Inferior parietal cortex (tissue), 1 donor: ENCODE data around the gene TMEM101.
"Not testable (repeated sequence)": the region's sequence is repeated elsewhere in the genome, so short reads cannot be mapped to it uniquely, and the experiment has no call there.

Experiments used
- DNase-seq: peaks from one replicate; pipeline ENCODE4 v3.0.0-alpha.2; 2016; ENCODE audit errors: extremely low spot score

Gene TMEM101

DNA sequence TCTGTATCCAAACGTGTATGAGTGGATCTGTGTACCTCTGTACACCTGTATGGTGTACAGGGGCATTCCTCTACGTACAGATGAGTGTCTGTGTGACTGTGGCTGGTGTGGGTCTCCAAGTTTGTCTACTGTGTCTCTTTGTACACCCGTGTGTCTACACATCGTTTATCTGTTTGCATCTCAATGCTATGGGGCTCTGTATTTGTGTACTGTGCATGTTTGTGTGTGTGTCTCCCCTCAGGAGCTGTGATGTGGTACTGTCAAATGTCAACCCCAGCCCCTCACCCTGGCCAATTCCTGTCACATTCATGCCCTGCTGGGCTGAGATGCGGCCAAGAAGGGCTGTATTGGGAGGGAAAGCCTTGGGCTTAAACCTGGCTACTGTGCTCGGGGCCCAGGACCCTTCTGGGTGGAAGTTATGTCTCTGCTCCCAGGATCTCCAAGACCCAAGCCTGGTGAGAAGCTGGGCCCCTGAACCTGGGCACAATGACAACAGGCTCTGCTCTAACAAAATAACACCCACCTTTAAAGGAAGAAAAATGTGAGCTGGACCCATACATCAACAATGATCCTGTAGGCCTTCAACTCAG is 13.8 kb downstream of the TMEM101 start:
- no peak for DNase-seq

DNA sequence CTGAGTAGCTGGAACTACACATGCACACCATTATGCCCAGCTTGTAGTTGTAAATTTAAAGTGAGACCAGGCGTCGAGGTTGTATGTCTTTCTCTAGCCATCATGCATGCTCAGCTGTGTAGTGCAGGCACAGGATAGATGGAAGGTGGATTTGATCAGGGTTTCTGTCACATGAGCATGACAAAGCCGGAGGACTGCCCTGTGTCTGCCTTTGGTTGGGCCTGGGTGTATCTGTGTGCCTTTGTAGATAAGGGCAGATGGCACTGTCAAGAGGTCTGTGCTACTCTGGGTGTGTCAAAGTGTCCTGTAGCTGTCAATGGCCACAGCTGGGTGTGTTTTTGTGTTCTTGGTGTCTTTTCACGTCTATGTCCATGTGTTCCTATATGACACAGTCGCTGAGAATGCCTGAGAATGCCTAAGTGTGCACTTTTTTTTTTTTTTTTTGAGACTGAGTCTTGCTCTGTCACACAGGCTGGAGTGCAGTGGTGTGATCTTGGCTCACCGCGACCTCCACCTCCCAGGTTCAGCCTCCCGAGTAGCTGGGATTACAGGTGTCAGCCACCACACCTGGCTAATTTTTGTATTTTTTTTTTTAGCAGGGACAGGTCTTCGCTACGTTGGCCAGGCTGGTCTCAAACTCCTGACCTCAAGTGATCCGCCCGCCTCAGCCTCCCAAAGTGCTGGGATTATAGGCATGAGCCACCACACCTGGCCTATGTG is 14.5 kb downstream of the TMEM101 start:
- DNase-seq = no peak

DNA sequence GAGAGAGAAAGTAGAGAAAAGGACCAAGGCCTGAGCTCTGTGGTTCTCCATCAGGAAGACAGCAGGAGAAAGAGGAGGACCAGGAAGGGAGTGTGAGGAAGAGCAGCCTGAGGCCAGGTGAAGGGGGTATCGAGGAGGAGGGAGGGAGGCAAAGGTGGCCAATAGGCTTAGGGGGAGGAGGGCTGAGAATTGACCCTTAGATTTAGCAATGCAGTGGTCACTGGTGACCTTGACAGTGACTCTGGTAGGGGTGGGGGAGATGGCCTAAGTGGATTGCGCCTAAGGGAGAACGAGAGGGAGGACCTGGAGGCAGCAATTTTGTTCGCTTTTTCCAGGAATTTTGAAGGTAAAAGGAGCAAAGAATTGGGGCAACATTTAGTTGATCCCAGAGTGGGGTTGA is 15.7 kb downstream of the TMEM101 start:
- DNase-seq = no peak

DNA sequence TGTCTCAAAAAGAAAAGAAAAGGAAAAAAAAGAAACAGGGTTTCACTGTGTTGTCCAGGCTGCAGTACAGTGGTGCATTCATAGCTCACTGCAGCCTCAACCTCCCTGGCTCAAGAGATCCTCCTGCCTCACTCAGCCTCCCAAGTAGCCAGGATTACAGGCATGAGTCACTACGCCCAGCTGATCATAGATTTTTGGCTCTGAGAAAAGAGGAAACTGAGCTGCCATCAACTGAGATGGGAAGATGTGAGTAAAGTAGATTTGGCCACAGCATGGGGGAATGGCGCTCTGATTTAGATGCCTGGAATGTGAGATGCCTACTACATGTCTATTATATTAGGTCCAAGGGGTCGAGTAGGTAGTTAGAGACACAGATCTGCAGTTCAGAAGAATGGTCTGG is 16.2 kb downstream of the TMEM101 start:
- DNase-seq = no peak

DNA sequence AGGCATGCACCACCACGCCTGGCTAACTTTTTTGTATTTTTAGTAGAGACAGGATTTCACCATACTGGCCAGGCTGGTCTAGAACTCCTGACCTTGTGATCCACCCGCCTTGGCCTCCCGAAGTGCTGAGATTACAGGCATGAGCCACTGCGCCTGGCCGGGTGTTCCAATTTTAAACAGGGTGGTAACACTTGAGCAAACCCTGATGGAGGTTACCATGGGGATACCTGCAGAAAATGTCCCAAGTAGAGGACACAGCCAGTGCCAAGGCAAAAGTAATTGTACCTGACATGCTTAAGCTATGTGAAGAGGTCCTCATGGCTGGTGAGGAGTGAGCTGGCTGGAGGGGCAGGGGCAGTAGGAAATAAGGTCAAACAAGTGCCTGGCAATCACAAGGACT is 17.6 kb downstream of the TMEM101 start:
- not testable (repeated sequence) for DNase-seq

DNA sequence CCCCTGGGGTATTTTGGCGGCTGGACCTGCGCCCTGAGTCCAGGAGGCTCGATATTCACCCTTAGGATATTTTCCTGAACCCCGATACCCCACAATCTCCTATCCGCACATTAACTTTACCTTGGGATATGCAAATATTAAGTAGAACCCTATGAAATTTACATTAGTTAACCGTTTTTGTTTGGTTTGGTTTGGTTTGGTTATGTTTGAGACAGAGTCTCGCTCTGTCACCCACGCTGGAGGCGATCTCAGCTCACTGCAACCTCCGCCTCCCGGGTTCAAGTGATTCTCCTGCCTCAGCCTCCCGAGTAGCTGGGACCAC is 19.7 kb downstream of the TMEM101 start:
- no peak for DNase-seq

DNA sequence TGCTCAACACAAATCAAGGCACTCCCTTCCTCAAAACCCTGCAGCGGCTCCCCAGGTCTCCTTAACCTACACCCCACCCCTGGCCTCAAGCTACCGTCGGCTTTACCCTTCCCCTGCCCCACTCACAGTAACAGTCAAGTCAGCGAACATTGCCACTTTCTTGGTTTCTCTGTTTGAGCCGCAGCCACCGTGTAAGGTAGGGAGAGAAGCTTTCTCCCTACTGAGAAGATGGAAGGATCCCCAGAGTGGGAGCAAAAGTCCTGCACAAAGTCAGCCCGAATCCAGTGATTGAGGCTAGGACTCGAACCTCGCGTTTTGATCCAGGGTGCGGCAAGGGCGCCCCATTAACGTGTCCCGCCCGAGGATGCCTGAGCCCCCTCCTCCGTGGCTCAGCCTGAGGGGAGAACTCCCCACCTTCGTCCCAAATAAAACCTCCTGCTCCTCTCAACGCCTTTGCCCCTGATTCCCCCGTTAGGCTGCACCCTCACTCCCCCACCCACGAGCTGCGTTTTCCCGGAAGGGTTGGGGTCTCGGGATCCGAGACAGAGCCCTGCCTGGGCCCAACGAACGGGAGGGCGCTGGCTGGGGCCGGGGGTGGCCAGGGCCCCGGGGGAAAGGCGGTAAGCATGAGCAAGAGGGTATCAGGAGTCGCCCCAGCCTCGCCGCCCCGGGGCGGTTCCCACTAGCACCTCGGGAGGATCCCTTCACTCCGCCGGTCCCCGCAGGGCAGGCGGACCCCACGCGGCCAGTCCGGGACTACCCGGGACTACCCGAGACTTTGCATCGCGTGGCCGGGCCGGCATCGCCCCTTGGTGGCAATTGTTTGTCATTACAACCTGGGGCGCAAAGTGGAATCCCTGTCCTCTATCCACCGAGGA is 20.3 kb downstream of the TMEM101 start:
- peak; percentile 74 for DNase-seq

DNA sequence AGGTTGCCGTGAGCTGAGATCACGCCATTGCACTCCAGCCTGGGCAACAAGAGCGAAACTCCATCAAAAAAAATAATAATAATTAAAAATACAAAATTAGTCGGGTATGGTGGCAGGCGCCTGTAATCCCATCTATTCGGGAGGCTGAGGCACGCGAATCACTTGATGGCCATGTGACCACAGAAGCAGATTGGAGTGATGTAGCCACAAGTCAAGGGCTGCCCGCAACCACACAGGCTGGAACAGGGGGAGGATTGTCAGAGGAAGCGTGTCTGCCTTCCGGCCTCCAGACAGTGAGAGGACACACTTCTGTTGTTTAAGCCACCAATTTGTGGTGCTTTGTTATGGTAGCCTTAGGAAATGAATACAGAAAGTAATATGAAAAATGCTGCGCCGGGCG is 22.1 kb downstream of the TMEM101 start:
- DNase-seq = no peak

DNA sequence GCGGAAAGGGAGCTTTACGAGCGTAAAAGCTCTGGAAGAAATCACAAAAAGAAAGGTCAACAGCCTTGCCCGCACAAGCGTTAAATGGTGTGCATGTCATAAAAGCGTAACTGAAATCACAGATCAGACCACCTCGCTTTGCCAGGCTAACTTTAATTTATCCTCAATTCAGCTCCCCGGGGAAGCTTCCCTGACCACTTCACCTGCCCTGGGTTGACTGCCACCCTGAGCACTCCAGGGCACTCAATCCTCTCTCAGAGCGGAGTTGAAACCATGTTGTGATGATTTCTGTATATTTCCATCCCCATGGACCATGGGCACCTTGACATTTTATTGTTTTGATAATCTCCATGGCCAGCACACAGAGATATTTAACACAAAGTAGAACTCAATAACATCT is 26.5 kb downstream of the TMEM101 start:
- DNase-seq = no peak

DNA sequence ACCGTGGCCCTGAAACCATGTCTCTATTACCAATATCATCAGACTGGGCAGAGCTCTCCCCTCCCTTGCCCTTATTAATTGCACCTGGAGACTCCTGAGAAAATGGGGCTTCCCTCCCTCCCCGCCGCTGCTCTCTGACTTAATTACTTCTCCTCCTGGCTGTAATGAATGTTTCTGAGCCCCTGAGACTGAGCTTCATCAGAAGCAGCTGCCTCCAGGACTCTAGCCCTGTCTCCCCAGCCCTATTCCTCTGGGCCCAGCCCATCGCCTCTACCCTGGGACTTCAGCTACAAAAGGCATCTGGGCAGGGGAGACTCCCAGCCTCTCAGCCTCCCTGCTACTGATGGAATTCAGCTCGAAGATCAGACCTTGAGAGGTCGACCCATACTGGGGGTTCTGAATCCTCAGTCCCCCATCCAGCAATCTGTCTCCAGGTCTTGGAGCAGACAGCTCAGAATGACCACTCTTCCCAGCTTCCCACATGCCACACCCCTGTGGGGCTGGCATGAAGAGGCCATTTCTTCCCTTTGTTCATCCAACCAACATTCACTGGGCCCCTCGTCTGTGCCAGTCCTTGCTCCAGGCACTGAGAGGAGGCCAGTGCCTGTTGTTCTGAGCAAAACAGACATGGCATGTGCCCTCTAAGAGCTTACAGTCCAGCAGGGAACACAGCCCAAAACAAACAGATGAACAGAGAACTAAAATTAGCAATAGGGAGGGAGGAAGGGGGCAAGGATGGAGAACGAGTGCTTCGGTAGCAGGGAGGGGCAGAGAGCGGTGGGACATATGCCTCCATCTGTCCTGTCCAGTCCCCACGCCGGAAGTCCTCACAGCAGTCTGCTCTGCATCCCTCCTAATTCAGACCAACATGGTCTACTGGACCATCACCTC is 27.4 kb downstream of the TMEM101 start:
- DNase-seq = no peak

DNA sequence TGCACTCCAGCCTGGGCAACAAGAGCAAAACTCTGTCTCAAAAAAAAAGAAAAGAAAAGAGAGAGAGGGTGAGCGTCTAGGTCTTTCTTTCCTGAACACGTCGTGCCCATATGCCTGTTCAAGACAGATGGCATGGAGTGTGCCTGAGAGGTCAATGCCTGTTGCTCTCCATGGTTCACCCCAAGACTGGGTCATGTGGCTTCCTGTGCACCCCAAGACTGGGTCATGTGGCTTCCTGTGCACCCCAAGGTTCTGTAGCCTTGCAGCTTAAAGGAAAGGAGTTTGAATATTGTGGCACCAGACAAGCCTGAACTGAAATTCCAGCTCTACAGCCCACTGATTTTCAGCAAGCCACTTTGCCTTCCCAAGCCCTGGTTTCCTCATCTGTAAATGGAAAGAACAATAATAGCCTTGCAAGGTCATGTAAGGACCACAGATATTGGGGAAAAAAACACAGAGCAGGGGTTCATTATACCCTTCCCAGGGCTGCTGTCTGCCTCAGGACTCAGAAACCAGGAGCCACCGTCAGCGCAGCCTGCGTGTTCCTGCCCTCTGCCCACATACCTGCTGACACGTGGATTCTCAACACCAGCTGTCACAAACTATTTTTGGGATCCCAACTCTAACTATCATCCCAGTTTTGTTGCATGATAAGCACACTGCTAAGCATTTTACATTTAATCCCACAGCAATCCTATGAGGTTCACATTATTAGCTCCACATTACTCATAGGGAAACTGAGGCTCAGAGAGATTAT is 28.4 kb downstream of the TMEM101 start:
- peak; percentile 30 for DNase-seq

DNA sequence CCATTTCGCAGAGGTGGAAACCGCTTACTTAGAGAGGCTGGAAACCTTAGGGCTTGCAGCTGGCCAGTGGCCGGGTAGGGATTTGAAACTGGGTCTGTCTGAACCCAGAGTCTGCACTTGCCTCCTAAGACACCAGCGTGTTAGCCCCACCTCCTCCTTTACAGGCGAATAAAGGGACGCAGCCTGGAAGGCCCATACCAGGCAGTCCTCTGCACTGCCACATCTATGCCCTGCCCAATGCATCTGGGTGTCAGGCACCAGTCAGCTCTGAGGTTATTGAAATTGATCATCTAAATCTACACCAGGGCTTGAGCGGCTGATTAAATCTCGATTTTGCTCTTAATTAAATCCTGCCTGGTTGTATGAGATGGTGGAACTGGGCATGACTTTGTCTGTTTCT is 30.2 kb downstream of the TMEM101 start:
- DNase-seq = no peak

DNA sequence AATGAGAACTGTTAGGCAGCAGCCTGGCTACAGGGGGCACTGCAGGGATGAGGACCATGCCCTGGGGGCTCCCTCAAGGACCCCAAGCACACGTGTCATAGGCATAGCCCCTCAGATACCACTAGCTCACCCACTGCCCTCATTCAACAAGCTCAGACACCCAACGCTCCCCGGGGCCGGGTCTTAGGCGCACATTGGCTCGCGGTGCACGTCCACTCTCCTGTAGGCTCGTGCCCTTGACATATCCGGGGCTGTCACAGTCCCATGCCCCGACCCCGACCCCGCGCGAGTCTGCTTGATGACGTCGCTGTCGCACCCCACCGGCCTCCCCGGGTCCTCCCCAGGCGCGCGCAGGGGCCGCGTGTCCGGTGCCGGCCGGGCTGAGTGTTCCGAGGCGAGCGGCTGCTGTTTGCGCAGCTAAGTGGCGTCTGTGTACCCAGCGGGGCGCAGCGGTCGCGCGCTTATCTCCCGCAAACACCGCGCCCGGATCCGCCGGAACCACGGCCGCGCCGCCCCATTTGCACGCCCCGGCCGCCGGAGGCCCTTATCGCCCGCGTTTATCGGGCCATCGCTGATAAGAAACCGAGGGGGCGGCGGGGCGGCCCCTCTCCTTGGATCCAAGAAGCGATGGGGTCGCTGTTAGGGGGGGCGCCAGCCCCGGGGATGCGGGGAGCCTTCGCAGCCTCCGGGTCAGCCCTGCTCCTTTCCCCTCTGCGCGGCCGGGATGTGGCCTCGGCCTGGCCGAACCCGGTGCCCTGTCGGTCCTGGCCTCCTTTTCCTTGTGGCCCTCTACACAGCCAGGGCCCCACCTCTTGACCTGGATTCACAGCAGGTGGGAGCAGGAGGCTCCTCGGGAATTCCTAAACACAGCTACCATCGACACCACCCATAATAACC is 31.0 kb downstream of the TMEM101 start:
- no peak for DNase-seq

DNA sequence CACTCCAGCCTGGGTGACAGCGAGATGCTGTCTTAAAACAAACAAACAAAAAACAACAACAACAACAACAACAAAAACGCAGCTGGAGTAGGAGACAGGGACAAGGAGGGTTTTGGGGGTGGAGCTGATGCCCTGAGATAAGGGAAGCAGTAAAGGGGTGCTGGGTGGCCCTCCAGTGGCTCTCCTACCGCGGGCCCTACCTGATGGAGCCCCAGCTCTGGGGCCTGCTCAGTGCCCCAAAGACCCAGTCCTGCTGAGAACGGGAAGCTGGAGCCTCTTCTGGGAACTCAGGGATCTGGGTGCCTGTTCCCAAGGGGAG is 31.6 kb downstream of the TMEM101 start:
- no peak for DNase-seq

DNA sequence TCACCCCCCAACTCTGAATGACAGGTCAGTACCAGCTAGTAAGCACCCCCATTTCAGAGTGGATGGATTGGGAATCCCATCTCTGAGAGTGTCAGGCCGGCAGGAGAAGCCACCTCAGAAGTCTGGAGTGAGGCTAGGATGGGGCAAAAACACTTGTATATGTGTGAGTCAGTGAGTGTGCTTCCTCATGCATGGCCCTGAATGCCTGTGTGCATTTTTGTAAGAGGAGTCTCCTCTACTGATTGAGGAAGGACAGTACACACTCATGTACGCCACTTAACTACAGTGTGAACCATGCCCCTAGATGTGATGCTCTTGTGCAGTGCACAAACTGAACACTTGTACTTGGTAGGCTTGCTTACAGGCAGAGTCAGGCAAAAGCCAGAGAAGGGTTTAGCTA is 32.6 kb downstream of the TMEM101 start:
- DNase-seq = no peak

DNA sequence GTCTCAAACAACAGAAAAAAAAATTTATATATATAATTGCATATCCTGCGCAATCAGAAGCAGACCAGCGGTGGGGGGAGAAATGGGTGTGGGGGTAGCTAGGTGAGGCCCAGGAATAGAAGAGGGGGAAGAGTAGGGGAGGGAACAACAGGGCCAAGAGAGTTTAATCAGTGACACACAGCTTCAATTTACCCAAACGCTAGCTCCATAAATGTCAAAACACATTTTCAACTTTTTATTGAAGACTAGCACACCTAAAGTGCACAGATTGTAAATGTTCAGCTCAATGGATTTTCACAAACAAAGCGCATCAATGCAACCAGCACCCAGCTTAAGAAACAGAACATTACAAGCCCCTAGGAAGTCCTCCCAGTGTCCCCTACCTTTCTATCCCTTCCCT is 35.1 kb downstream of the TMEM101 start:
- DNase-seq = no peak

DNA sequence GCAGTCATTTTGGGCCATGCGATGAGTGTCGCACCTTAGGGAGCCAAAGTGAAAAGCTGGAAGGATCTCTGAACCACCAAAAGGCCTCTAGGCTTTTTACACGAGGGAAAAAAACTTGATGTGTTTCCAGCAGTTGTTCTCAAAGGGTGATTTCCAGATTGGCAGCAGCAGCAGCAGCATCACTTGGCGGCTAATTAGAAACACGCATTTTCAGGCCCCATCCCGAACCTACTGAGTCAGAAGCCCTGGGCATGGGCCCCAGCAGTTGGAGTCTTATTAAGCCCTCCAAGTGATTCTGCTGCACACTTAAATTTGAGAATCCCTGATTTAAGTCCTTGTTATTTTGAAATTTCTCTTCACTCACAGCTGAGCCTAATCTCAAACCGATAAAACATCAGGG is 35.8 kb downstream of the TMEM101 start:
- DNase-seq = no peak

DNA sequence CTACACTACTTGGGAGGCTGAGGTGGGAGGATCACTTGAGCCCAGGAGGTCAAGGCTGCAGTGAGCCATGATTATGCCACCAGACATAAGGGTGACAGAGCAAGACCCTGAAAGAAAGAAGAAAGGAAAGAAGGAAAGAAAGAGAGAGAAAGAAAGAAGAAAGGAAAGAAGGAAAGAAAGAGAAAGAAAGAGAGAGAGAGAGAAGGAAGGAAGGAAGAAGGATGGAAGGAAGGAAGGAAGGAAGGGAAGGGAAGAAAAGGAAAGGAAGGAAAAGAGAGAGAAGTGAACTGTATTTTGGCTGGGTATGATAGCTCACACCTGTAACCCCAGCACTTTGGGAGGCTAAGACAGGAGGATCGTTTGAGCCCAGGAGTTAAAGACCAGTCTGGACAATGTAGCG is 36.7 kb downstream of the TMEM101 start:
- no peak for DNase-seq

DNA sequence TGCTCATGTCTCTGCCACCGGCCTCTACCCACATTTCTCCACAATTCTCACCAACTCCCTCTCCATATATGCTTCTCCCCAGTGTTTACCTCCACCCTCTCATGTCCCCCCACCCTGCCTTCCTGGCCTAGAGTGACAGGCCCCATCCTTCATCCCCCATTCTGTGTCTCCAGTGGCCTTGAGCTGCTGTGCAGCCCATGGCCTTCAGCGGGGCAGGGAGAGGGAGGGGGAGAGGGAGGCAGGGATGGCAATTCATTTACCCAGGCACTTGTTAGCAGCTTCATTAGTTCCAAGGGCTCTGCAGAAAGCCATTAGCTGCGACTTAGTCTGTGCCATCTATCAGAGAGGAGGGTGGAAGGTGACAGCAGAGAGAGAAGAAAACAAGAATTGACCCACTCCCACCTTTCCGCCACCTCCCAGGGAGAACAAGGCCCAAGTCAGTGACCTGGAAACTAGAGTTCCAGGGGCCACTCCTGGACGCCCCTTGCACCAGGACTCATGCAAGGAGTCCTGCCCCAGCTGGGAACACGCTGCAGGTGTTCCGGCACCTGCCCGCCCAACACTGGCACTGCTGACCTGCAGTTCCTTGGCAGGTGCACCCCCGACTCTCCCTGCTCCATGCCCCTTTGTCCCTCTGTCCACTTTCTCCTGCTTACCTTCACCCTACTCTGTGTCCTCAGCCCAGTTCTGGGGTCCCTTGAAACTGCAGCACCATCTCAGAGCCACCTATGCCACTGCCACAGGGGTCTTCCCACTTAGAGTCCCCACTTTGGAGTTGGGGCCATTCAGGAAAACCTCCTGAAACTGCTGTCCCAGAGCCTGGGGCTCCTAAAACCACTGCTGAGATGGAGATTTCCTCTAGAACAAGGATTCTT is 37.6 kb downstream of the TMEM101 start:
- DNase-seq = no peak
